Fibroblast of lung (primary cell): ENCODE measurements around the gene MPG.
A peak's percentile ranks its signal among the peaks of the same experiment; 100 is the strongest.

Experiments
- EZH2 ChIP-seq: IDR thresholded peaks from 2 replicates; pipeline ENCODE4 v1.5.1; 2012; ENCODE audit warnings: low read length, control low read depth, mild to moderate bottlenecking; ENCODE audit errors: missing control alignments
- TF ChIP-seq, protein P1 (sequence below), 2 donors: IDR thresholded peaks in 1 of 2; conservative IDR thresholded peaks in 1 of 2; 1 replicate in 1 of 2; 2 replicates in 1 of 2; pipeline ENCODE4 v1.5.1; 2011 to 2012; ENCODE audit warnings: low read length in 2 of 2, control low read depth in 1 of 2, inconsistent platforms in 1 of 2, low read depth in 1 of 2, mild to moderate bottlenecking in 1 of 2

DNA sequence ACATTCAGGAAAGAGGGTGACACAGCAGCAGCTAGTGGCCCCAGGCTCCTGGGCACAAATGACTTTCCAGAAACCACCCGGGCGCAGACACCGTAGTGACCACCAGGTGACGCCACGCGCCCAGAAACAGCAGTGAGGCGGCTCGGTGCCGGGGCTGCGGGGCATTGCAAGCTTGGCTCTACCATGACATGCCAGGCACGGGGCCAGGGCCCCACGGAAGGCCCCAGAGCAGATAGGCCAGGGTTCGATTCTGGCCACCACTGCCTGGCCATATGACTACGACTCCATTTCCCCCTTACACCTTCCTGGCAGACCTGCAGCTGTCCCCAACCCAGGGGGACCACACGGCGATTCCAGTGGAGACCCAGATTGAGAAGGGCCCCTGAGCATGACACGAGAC is 12.3 kb upstream of the MPG start:
- TF ChIP-seq EZH2, result no peak
- TF ChIP-seq, protein P1, sequence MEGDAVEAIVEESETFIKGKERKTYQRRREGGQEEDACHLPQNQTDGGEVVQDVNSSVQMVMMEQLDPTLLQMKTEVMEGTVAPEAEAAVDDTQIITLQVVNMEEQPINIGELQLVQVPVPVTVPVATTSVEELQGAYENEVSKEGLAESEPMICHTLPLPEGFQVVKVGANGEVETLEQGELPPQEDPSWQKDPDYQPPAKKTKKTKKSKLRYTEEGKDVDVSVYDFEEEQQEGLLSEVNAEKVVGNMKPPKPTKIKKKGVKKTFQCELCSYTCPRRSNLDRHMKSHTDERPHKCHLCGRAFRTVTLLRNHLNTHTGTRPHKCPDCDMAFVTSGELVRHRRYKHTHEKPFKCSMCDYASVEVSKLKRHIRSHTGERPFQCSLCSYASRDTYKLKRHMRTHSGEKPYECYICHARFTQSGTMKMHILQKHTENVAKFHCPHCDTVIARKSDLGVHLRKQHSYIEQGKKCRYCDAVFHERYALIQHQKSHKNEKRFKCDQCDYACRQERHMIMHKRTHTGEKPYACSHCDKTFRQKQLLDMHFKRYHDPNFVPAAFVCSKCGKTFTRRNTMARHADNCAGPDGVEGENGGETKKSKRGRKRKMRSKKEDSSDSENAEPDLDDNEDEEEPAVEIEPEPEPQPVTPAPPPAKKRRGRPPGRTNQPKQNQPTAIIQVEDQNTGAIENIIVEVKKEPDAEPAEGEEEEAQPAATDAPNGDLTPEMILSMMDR (conservative IDR thresholded peaks at IDR 0.05 in 1 of 2, IDR thresholded peaks at IDR 0.05 in 1 of 2; ENCODE audit: low read depth in 1 of 2, low read length in 2 of 2), result peak; percentile 91 to 93
